ENCODE measurements around the gene SURF6.
"Not testable (repeated sequence)": the region's sequence is repeated elsewhere in the genome, so short reads cannot be mapped to it uniquely, and the experiment has no call there.

The SURF6 gene

GRCh38 chr9:133347985-133348717, 12.2 kb upstream of the SURF6 start, which contains the start of the genes MED22 and RPL7A:
MED22 (minus strand) TSS chr9:133348131; CDS start chr9:133346662, 1,469 bp downstream.
RPL7A (plus strand) TSS chr9:133348218; CDS start chr9:133348244, 26 bp downstream.
- peak; percentile 71 for DNase-seq (ENCODE audit: low read depth)

GRCh38 chr9:133347515-133347984, 11.6 kb upstream of the SURF6 start:
- DNase-seq (ENCODE audit: low read depth) = no peak

- DNase-seq (ENCODE audit: low read depth) = no peak
Measured at GRCh38 chr9:133346021-133346785, 10.2 kb upstream of the SURF6 start.

- no peak for DNase-seq (ENCODE audit: low read depth)
Measured at GRCh38 chr9:133345596-133345995, 9.6 kb upstream of the SURF6 start.

- no peak for DNase-seq (ENCODE audit: low read depth)
Measured at GRCh38 chr9:133344979-133345378, 9.0 kb upstream of the SURF6 start.

DNA sequence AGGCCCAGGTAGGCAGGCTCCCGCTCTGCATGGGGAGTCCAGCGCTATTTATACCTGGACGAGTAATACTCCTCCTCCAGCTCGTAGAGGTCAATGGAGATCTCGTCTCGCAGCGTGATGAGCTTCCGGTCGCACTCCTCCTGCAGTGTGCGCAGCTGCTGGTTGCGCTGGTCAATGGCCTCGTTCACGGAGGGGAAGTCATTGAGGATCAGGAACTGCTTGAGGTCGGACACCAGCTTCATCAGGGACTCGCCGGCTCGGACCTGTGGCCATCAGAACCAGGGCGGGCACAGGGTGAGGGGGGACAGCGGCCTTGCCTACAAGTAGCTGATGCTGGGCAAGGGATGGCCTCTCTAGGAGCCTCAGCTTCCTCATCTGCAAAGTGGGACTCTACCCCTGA, 8.1 kb upstream of the SURF6 start:
- no peak for DNase-seq (ENCODE audit: low read depth)

DNA sequence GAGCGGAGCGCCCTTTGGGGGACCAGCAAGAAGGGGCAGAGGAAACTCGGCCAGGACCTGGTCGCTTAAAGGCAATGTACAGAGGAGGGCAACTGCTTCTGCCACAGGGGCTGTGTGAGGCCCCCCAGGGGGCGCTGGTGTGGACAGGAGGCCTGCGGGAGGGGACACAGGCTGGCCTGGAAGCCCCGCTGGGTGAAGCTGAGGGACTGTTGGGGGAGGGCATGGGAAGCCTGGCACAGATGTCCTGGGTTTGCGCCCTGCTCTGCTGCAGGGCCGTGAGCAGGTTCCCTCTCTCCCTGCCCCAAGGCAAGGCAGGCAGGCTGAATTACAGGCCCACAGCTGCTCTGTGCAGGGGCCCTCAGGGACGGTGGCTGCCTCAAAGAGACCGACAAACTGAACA, 6.6 kb upstream of the SURF6 start:
- no peak for DNase-seq (ENCODE audit: low read depth)

- no peak for DNase-seq (ENCODE audit: low read depth)
Measured at GRCh38 chr9:133342069-133342406, 6.0 kb upstream of the SURF6 start.

DNA sequence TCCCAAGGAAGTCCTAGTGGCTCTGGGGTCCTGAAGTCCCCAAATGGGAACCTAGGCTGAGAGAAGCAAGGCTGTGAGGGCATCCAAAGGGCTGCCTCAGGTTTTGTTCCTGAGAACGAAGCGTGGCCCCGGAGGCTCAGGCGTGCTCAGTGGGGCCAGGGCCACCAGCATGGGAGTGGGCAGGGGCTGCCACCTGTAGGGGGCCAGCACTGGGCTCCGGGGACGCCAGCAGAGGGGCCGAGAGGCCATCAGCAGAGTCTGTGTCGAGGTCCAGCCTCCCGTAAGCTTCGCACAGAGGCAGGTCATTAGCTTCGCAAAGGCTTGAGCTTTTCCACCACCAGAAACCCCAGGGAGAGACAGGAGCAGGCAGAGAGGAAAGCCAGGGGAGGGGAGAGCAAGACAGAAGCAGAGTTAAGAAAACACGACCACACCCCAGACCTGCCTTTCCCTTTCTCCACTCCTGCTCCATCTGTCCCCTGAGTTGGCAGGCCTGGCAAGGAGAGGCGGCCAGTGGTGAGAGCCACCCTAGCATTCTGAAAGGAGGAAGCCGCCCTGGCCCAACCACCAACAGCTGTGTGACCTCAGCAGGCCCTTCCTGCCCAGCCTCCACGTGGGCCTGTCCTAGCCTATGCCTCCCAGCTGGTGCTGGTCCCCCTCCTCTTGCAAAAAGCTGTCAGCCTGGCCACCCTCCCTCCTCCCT, 5.5 kb upstream of the SURF6 start:
- no peak for DNase-seq (ENCODE audit: low read depth)

- no peak for DNase-seq (ENCODE audit: low read depth)
Measured at GRCh38 chr9:133340916-133341315, 4.9 kb upstream of the SURF6 start.

DNA sequence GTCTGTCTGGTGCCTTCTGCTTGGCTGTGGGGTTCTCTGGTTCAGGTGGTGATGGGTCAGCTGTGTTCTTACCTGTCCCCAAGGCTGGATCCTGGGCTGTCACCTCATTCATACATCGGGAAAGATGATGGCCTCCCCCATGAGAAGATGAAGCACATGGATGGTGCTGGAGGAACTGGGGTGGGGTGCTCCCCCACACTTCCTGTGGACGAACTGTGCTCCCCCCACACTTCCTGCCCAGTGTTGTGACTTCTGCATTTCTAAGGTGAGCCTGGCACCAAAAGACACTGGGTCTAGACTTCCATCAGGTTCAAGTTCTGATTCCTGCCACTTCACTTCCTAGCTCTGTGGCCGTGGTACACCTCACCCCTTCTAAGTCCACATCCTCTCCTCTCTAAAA, 4.3 kb upstream of the SURF6 start:
- DNase-seq (ENCODE audit: low read depth) = no peak

- DNase-seq (ENCODE audit: low read depth) = no peak
Measured at GRCh38 chr9:133339641-133340040, 3.7 kb upstream of the SURF6 start.

- not testable (repeated sequence) for DNase-seq (ENCODE audit: low read depth)
Measured at GRCh38 chr9:133334888-133335287, 1.1 kb downstream of the SURF6 start.

GRCh38 chr9:133334161-133334560, 1.8 kb downstream of the SURF6 start:
- no peak for DNase-seq (ENCODE audit: low read depth)

- no peak for DNase-seq (ENCODE audit: low read depth)
Measured at GRCh38 chr9:133333566-133333965, 2.4 kb downstream of the SURF6 start.

- DNase-seq (ENCODE audit: low read depth) = no peak
Measured at GRCh38 chr9:133333011-133333410, 3.0 kb downstream of the SURF6 start.

DNA sequence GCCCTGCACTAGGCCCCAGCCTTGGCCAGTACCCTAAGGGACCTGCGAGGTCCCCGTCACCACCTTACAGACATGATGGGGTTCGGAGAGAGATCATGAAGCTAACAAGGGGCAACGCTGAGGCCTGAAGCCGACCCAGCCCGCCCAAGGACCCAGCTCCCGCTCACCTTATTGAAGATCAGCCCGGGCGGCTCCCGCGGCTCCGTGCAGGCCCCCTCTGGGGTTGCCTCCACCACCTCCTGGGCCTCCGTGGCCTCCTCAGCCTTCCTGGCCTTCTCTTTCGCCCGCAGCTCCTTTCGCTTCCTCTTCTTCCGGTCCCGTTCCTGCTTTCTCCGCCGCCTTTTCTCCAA, 3.6 kb downstream of the SURF6 start:
- no peak for DNase-seq (ENCODE audit: low read depth)

DNA sequence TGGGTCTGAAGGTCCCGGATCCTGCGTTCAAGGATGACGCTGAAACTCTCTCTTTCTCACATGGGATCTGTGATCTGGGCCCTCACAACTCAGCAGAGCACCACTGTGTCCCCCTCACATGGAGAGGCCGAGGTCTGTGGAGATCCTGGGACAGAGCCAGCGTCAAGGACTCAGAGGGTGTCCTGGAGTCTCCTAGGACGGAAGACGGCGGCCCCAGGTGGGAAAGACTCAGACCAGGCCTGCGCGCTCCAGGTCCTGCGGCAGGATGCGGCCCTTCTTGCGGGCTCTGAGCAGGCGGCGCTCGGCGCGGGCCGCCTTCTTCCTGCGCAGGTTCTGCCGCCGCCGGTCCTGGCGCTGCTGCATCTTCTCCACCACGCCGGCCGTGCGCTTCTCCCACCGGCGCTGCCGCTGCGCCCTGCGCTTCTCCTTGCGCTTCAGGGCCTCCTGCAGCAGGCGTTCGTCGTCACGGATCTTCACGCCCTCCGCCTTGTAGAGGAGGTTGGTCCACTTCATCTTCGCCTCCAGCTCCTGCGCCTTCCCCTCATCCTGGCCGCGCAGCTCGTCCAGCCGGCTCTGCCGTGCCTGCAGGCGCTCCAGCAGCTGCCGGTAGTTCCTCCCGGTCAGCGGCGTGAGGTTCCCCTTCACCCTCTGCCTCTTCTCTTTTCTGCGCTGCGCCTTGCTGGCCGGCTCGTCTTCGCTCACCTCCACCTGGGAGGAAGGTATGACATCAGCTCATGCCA, 4.2 kb downstream of the SURF6 start:
- DNase-seq (ENCODE audit: low read depth) = no peak

GRCh38 chr9:133331221-133331620, 4.8 kb downstream of the SURF6 start:
- DNase-seq (ENCODE audit: low read depth) = no peak

DNA sequence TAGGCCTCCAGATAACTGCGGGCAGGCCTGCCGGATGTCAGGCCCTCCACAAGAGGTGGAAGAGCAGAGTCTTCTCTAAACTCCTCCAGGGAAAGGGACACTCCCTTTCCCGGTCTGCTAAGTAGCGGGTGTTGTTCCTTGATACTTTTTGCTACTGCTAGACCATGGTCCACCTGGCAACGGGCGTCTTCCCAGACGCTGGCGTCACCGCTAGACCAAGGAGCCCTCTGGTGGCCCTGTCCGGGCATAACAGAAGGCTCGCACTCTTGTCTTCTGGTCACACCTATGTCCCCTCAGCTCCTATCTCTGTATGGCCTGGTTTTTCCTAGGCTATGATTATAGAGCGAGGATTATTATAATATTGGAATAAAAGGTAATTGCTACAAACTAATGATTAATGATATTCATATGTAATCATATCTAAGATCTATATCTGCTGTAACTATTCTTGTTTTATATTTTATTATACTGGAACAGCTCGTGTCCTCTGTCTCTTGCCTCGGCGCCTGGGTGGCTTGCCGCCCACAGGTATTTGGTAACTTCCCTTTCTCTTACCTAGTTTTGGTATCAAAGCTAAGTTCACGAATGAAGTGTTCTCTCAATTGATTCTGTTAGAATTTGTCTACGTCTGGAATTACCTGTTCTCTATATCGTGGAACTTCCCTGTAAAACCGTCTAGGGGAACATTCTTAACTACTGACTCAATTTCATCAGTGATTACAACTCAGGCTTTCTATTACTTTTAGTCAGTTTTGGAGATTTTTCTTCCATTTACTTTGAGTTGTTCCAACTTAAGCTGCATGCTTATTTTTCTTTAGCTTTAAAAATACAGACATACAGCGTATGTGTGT, 6.5 kb downstream of the SURF6 start:
- DNase-seq (ENCODE audit: low read depth) = not testable (repeated sequence)

GRCh38 chr9:133327834-133328484, 8.0 kb downstream of the SURF6 start:
- no peak for DNase-seq (ENCODE audit: low read depth)

All from HS-27A (cell line).